Measurements from ENCODE around the gene CMTM7. TPM values are rescaled to one million over a fixed set of nuclear protein-coding genes. Genes with fewer than 3 reads are reported as not detected.

Gene CMTM7
- total and polyA plus RNA-seq, 2 of the 13 experiments (the other 11 are each of a cell fraction or from before 2014, with no cell fraction given): 20.9 to 21.4 TPM

DNA sequence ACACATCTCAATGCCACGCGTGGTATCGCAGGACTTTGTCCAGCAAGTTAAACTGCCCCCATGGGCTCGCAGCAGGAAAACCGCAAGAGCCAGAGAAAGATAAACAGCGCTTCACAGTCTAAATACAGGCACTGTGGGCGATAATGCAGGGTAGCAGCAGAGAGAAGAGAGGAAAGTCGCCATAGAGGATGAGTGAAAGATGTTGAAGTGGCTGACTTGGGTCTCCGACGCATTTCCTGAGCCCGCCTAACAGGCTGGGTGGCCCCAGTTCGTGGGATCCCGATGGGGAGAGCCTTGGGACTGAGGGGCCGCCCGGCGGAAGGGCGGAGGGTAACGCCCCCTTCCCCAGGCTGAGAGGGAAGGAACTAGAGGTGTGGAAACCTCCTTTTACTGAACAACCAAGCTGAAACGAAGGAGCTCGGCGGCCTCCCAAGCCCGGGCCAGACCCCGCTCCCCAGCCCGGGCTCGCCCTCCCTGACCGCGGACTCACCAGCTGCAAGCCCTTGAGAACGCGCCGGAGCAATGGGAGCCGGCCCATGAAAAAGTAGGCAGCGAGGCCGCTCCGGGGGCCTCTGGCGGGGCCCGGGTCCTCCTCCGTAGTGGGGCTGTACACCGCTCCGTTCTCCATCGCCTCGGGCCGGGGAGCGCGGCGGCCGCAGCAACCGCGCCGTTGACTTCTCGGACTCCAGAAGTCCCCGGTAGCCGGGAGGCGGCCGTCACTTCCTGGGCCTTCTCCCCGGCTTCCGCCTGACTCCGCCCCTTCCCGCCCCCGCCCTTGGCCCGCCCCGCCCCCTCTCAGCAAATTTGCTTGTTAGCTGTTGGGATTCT is 110.7 kb downstream of the CMTM7 start, which contains the start of gene CMTM6 (continued):
- TF ChIP-seq ZNF569 (CRISPR knock-in tag; IDR thresholded peaks at IDR 0.05; ENCODE audit: borderline replicate concordance) (no peak), SNAI1 (CRISPR knock-in tag; IDR thresholded peaks at IDR 0.05; ENCODE audit: borderline replicate concordance) (no peak), PHF20 (CRISPR knock-in tag; IDR thresholded peaks at IDR 0.05) (no peak), SMYD3 (CRISPR knock-in tag; IDR thresholded peaks at IDR 0.05) (no peak), ZBTB7A (CRISPR knock-in tag; IDR thresholded peaks at IDR 0.05) (no peak), ZNF678 (CRISPR knock-in tag; IDR thresholded peaks at IDR 0.05) (no peak), ATRX (CRISPR knock-in tag; IDR thresholded peaks at IDR 0.05; ENCODE audit: borderline replicate concordance) (no peak), ZMYM2 (CRISPR knock-in tag; IDR thresholded peaks at IDR 0.05) (no peak), ZSCAN21 (CRISPR knock-in tag; IDR thresholded peaks at IDR 0.05; ENCODE audit: borderline replicate concordance) (no peak), DRAP1 (CRISPR knock-in tag; IDR thresholded peaks at IDR 0.05) (0 out of 2 replicates have a peak, but pooled peaks have one; percentile 23), TOE1 (CRISPR knock-in tag; IDR thresholded peaks at IDR 0.05) (no peak), RNF2 (conservative IDR thresholded peaks at IDR 0.05; ENCODE audit: low read depth) (no peak), MTA3 (CRISPR knock-in tag; IDR thresholded peaks at IDR 0.05) (no peak), RFX3 (CRISPR knock-in tag; IDR thresholded peaks at IDR 0.05) (no peak), KLF11 (CRISPR knock-in tag; IDR thresholded peaks at IDR 0.05) (no peak), REPIN1 (CRISPR knock-in tag; IDR thresholded peaks at IDR 0.05; ENCODE audit: borderline replicate concordance, low read depth) (0 out of 2 replicates have a peak, but pooled peaks have one; percentile 13), MZF1 (CRISPR knock-in tag; IDR thresholded peaks at IDR 0.05; ENCODE audit: borderline replicate concordance) (no peak)
- TF ChIP-seq, protein P1, sequence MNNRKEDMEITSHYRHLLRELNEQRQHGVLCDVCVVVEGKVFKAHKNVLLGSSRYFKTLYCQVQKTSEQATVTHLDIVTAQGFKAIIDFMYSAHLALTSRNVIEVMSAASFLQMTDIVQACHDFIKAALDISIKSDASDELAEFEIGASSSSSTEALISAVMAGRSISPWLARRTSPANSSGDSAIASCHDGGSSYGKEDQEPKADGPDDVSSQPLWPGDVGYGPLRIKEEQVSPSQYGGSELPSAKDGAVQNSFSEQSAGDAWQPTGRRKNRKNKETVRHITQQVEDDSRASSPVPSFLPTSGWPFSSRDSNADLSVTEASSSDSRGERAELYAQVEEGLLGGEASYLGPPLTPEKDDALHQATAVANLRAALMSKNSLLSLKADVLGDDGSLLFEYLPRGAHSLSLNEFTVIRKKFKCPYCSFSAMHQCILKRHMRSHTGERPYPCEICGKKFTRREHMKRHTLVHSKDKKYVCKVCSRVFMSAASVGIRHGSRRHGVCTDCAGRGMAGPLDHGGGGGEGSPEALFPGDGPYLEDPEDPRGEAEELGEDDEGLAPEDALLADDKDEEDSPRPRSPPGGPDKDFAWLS (CRISPR knock-in tag; IDR thresholded peaks at IDR 0.05; ENCODE audit: borderline replicate concordance): no peak
- TF ChIP-seq, protein P2, sequence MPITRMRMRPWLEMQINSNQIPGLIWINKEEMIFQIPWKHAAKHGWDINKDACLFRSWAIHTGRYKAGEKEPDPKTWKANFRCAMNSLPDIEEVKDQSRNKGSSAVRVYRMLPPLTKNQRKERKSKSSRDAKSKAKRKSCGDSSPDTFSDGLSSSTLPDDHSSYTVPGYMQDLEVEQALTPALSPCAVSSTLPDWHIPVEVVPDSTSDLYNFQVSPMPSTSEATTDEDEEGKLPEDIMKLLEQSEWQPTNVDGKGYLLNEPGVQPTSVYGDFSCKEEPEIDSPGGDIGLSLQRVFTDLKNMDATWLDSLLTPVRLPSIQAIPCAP (CRISPR knock-in tag; IDR thresholded peaks at IDR 0.05; ENCODE audit: low read depth): no peak
- TF ChIP-seq, protein P3, sequence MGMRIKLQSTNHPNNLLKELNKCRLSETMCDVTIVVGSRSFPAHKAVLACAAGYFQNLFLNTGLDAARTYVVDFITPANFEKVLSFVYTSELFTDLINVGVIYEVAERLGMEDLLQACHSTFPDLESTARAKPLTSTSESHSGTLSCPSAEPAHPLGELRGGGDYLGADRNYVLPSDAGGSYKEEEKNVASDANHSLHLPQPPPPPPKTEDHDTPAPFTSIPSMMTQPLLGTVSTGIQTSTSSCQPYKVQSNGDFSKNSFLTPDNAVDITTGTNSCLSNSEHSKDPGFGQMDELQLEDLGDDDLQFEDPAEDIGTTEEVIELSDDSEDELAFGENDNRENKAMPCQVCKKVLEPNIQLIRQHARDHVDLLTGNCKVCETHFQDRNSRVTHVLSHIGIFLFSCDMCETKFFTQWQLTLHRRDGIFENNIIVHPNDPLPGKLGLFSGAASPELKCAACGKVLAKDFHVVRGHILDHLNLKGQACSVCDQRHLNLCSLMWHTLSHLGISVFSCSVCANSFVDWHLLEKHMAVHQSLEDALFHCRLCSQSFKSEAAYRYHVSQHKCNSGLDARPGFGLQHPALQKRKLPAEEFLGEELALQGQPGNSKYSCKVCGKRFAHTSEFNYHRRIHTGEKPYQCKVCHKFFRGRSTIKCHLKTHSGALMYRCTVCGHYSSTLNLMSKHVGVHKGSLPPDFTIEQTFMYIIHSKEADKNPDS (CRISPR knock-in tag; IDR thresholded peaks at IDR 0.05): no peak
- TF ChIP-seq, protein P4, sequence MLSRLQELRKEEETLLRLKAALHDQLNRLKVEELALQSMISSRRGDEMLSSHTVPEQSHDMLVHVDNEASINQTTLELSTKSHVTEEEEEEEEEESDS (CRISPR knock-in tag; IDR thresholded peaks at IDR 0.05; ENCODE audit: borderline replicate concordance): no peak
